DND-41 (cell line): ENCODE results near the gene GJA8.

ENCODE experiments used
- CTCF ChIP-seq: IDR thresholded peaks from 2 replicates; pipeline ENCODE4 v1.5.1; 2012; ENCODE audit warnings: borderline replicate concordance, low read length, moderate library complexity, mild to moderate bottlenecking; ENCODE audit not compliant: poor library complexity, severe bottlenecking; ENCODE audit errors: extremely low read depth
- EZH2 ChIP-seq: IDR thresholded peaks from 3 replicates; pipeline ENCODE4 v1.6.1; 2012; ENCODE audit warnings: borderline replicate concordance, low read depth, mild to moderate bottlenecking, moderate library complexity, low read length, inconsistent platforms; ENCODE audit not compliant: severe bottlenecking

GRCh38 chr1:147904726-147905125 lies 2.1 kb downstream of the GJA8 start:
- TF ChIP-seq CTCF (no peak), EZH2 (no peak)
